Activated CD4-positive, alpha-beta T cell treated with anti-CD3 and anti-CD28 coated beads, Interleukin-10, Interleukin-2, amounts not matched to agents 100 ng/mL and 50 ng/mL, durations not matched to agents 16 hours and 8 hours (primary cell): ENCODE data around the gene CLTRN.
"Not testable (repeated sequence)": the region's sequence is repeated elsewhere in the genome, so short reads cannot be mapped to it uniquely, and the experiment has no call there.

Experiments
- DNase-seq: peaks from one replicate; pipeline ENCODE4 v3.0.0-alpha.2; 2020

CLTRN gene

GRCh38 chrX:15664487-15665444 lies at the start of gene CLTRN:
Gene CLTRN (minus strand): TSS chrX:15664805. CDS start chrX:15664775, 30 bp downstream.
- no peak for DNase-seq

- not testable (repeated sequence) for DNase-seq
Observed at GRCh38 chrX:15704273-15704672, 39.7 kb upstream of the CLTRN start.

GRCh38 chrX:15703809-15704208 lies 39.2 kb upstream of the CLTRN start:
- not testable (repeated sequence) for DNase-seq

GRCh38 chrX:15702488-15703371 lies 38.1 kb upstream of the CLTRN start:
- no peak for DNase-seq

- DNase-seq = no peak
Observed at GRCh38 chrX:15696516-15696915, 31.9 kb upstream of the CLTRN start.

GRCh38 chrX:15694941-15695451 lies 30.4 kb upstream of the CLTRN start:
- DNase-seq = no peak

GRCh38 chrX:15686818-15687685 lies 22.4 kb upstream of the CLTRN start:
- peak; percentile 75 for DNase-seq

GRCh38 chrX:15683193-15683592 lies 18.6 kb upstream of the CLTRN start:
- no peak for DNase-seq

GRCh38 chrX:15681433-15681832 lies 16.8 kb upstream of the CLTRN start:
- DNase-seq = no peak

- peak; percentile 44 for DNase-seq
Observed at GRCh38 chrX:15680401-15680800, 15.8 kb upstream of the CLTRN start.

- no peak for DNase-seq
Observed at GRCh38 chrX:15679246-15679645, 14.6 kb upstream of the CLTRN start.

- DNase-seq = no peak
Observed at GRCh38 chrX:15678339-15678738, 13.7 kb upstream of the CLTRN start.

- no peak for DNase-seq
Observed at GRCh38 chrX:15676886-15677285, 12.3 kb upstream of the CLTRN start.

GRCh38 chrX:15675490-15675921 lies 10.9 kb upstream of the CLTRN start:
- DNase-seq = peak; percentile 89

GRCh38 chrX:15674841-15675489 lies 10.4 kb upstream of the CLTRN start:
- peak; percentile 95 for DNase-seq

GRCh38 chrX:15674514-15674840 lies 9.9 kb upstream of the CLTRN start:
- no peak for DNase-seq

GRCh38 chrX:15673970-15674369 lies 9.4 kb upstream of the CLTRN start:
- no peak for DNase-seq

GRCh38 chrX:15672881-15673280 lies 8.3 kb upstream of the CLTRN start:
- DNase-seq = no peak

GRCh38 chrX:15663439-15663838 lies 1.2 kb downstream of the CLTRN start:
- DNase-seq = no peak

GRCh38 chrX:15654804-15655203 lies 9.8 kb downstream of the CLTRN start:
- not testable (repeated sequence) for DNase-seq

GRCh38 chrX:15653961-15654360 lies 10.6 kb downstream of the CLTRN start:
- DNase-seq = no peak

- DNase-seq = not testable (repeated sequence)
Observed at GRCh38 chrX:15647510-15647909, 17.1 kb downstream of the CLTRN start.
